Ramos (cell line): ENCODE data around the gene MFGE8.
"Not testable (repeated sequence)": the region's sequence is repeated elsewhere in the genome, so short reads cannot be mapped to it uniquely, and the experiment has no call there.

Experiments used
- in situ Hi-C: fragments of 300-500 bp; cut with MboI; formaldehyde crosslinking; loops from one replicate; pipeline ENCODE4 v1.14.3; 2022; ENCODE audit warnings: low sequenced_read_pairs; ENCODE audit not compliant: unreplicated experiment

MFGE8 gene

GRCh38 chr15:88913017-88913849, at the start of gene MFGE8:
MFGE8 (minus strand) TSS chr15:88913379; CDS start chr15:88913319, 60 bp downstream.
- in situ Hi-C loops, result no loop called here

- in situ Hi-C loops, result no loop called here
Measured at GRCh38 chr15:88959445-88959844, 46.3 kb upstream of the MFGE8 start.

GRCh38 chr15:88956906-88957305, 43.7 kb upstream of the MFGE8 start:
- in situ Hi-C loops, result no loop called here

GRCh38 chr15:88956263-88956662, 43.1 kb upstream of the MFGE8 start:
- in situ Hi-C loops, result no loop called here

- in situ Hi-C loops, result no loop called here
Measured at GRCh38 chr15:88954431-88955277, 41.5 kb upstream of the MFGE8 start.

- in situ Hi-C loops, result no loop called here
Measured at GRCh38 chr15:88950600-88951160, 37.5 kb upstream of the MFGE8 start.

GRCh38 chr15:88949734-88950400, 36.7 kb upstream of the MFGE8 start:
- in situ Hi-C loops, result no loop called here

GRCh38 chr15:88940110-88940675, 27.0 kb upstream of the MFGE8 start:
- in situ Hi-C loops, result no loop called here

GRCh38 chr15:88939486-88939806, 26.3 kb upstream of the MFGE8 start:
- in situ Hi-C loops, result no loop called here

GRCh38 chr15:88938802-88939485, 25.8 kb upstream of the MFGE8 start:
- in situ Hi-C loops, result no loop called here

GRCh38 chr15:88934449-88934848, 21.3 kb upstream of the MFGE8 start:
- in situ Hi-C loops, result not testable (repeated sequence)

- in situ Hi-C loops, result no loop called here
Measured at GRCh38 chr15:88932875-88933330, 19.7 kb upstream of the MFGE8 start.

- in situ Hi-C loops, result no loop called here
Measured at GRCh38 chr15:88932271-88932874, 19.2 kb upstream of the MFGE8 start.

GRCh38 chr15:88930579-88930978, 17.4 kb upstream of the MFGE8 start:
- in situ Hi-C loops, result no loop called here

GRCh38 chr15:88929358-88930098, 16.3 kb upstream of the MFGE8 start:
- in situ Hi-C loops, result not testable (repeated sequence)

- in situ Hi-C loops, result not testable (repeated sequence)
Measured at GRCh38 chr15:88928192-88928591, 15.0 kb upstream of the MFGE8 start.

- in situ Hi-C loops, result not testable (repeated sequence)
Measured at GRCh38 chr15:88925648-88926047, 12.5 kb upstream of the MFGE8 start.

- in situ Hi-C loops, result not testable (repeated sequence)
Measured at GRCh38 chr15:88920892-88921435, 7.8 kb upstream of the MFGE8 start.
